B cell (primary cell): ENCODE measurements around the gene RASGRP2. TPM values are rescaled to one million over a fixed set of nuclear protein-coding genes. Genes with fewer than 3 reads are reported as not detected.
A peak's percentile ranks its signal among the peaks of the same experiment; 100 is the strongest.

Source experiments
- ATAC-seq: fragments of 200-7000 bp; cut with Tn5 transposase; one replicate; pipeline ENCODE4 v1.10.0; 2021; ENCODE audit warnings: low read depth, mild to moderate bottlenecking, moderate number of reproducible peaks, moderate library complexity
- CTCF ChIA-PET: fragments of 350-600 bp; sonication (Branson Sonifier 250); formaldehyde crosslinking; loops from one replicate; lab custom pipeline; 2021; ENCODE audit warnings: antibody characterized with exemption, inconsistent platforms; lab: Charles Lee
- POLR2A ChIA-PET: fragments of 350-600 bp; sonication (Branson Sonifier 250); formaldehyde crosslinking; loops from one replicate; lab custom pipeline; 2021; ENCODE audit warnings: antibody characterized with exemption; lab: Charles Lee
- DNase-seq: peaks from one replicate; pipeline ENCODE4 v3.0.0; 2013
- H2AFZ ChIP-seq: 2 replicates; pipeline ENCODE4 v1.6.1; 2012; ENCODE audit warnings: mild to moderate bottlenecking, low read depth, low read length; ENCODE audit not compliant: insufficient read depth, poor library complexity, severe bottlenecking
- H3K27ac ChIP-seq, 2 donors: 1 replicate in 1 of 2; 2 replicates in 1 of 2; pipeline ENCODE4 v1.5.1; 2012 to 2013; ENCODE audit warnings: low read length in 2 of 2, mild to moderate bottlenecking in 2 of 2, moderate library complexity in 1 of 2
- H3K27me3 ChIP-seq, 4 experiments: fragments of 200-600 bp in 1 of 4; sonication (generic) in 1 of 4; replicated peaks in 1 of 4; 1 replicate in 2 of 4; 2 replicates in 2 of 4; pipeline versions ENCODE4 v1.6.1 to v1.7.0; 2013 to 2016; ENCODE audit warnings: low read length in 3 of 4, mild to moderate bottlenecking in 2 of 4, mixed read lengths in 1 of 4, moderate library complexity in 1 of 4; ENCODE audit not compliant: insufficient read depth in 4 of 4, control insufficient read depth in 3 of 4; ENCODE audit errors: control extremely low read depth in 1 of 4
- H3K36me3 ChIP-seq, 2 experiments: replicated peaks in 1 of 2; 1 replicate in 1 of 2; 2 replicates in 1 of 2; pipeline versions ENCODE4 v1.6.1 to v1.7.1; 2013; ENCODE audit warnings: low read length in 1 of 2; ENCODE audit not compliant: insufficient read depth in 2 of 2, control insufficient read depth in 1 of 2; ENCODE audit errors: control extremely low read depth in 1 of 2, extremely low read depth in 1 of 2
- H3K4me1 ChIP-seq, 2 donors: fragments of 200-600 bp in 1 of 2; sonication (generic) in 1 of 2; 1 replicate in 1 of 2; 2 replicates in 1 of 2; pipeline versions ENCODE4 v1.5.1 to v1.6.1; 2013 to 2017; ENCODE audit warnings: low read length in 2 of 2; ENCODE audit not compliant: control insufficient read depth in 2 of 2, insufficient read depth in 2 of 2
- H3K4me2 ChIP-seq: replicated peaks from 2 replicates; pipeline ENCODE3; 2012; ENCODE audit warnings: mild to moderate bottlenecking, low read depth, low read length; ENCODE audit not compliant: poor library complexity, severe bottlenecking
- H3K4me3 ChIP-seq, 5 experiments: fragments of 200-600 bp in 1 of 5; sonication (generic) in 1 of 5; 1 replicate in 3 of 5; 2 replicates in 2 of 5; pipeline versions ENCODE4 v1.5.1 to v1.7.0; 2011 to 2016; ENCODE audit warnings: low read length in 4 of 5, mild to moderate bottlenecking in 4 of 5, low read depth in 2 of 5, control low read depth in 1 of 5, moderate library complexity in 1 of 5; ENCODE audit not compliant: insufficient read depth in 1 of 5; ENCODE audit errors: control extremely low read depth in 1 of 5, extremely low read depth in 1 of 5
- H3K79me2 ChIP-seq: fragments of 200-600 bp; sonication (generic); one replicate; pipeline ENCODE4 v1.6.0; 2016; ENCODE audit warnings: low read length; ENCODE audit not compliant: control insufficient read depth, insufficient read depth
- H3K9ac ChIP-seq: fragments of 200-600 bp; sonication (generic); 2 replicates; pipeline ENCODE4 v1.6.1; 2017; ENCODE audit warnings: mild to moderate bottlenecking, low read length, moderate library complexity
- H3K9me3 ChIP-seq, 3 donors: one replicate each; pipeline versions ENCODE4 v1.6.1 to v1.7.1; 2013; ENCODE audit warnings: low read length in 2 of 3; ENCODE audit not compliant: control insufficient read depth in 2 of 3, insufficient read depth in 1 of 3; ENCODE audit errors: control extremely low read depth in 1 of 3
- H4K20me1 ChIP-seq: 2 replicates; pipeline ENCODE4 v1.6.0; 2012; ENCODE audit warnings: mild to moderate bottlenecking, low read length; ENCODE audit not compliant: insufficient read depth, control insufficient read depth, poor library complexity, severe bottlenecking
- H3K27ac Mint-ChIP-seq: one replicate; pipeline ENCODE4 v1.8.0; 2021; ENCODE audit warnings: mixed read lengths
- H3K27me3 Mint-ChIP-seq: one replicate; pipeline ENCODE4 v1.8.0; 2021; ENCODE audit warnings: mixed read lengths
- H3K4me1 Mint-ChIP-seq: one replicate; pipeline ENCODE4 v1.8.0; 2021; ENCODE audit warnings: mixed read lengths
- H3K4me3 Mint-ChIP-seq: one replicate; pipeline ENCODE4 v1.8.0; 2021; ENCODE audit warnings: mixed read lengths
- H3K9me3 Mint-ChIP-seq: one replicate; pipeline ENCODE4 v1.8.0; 2022; ENCODE audit warnings: mixed read lengths; ENCODE audit not compliant: insufficient read depth
- EZH2 ChIP-seq: IDR thresholded peaks from 2 replicates; pipeline ENCODE4 v1.6.1; 2012; ENCODE audit warnings: borderline replicate concordance, low read depth, mild to moderate bottlenecking, moderate library complexity, low read length; ENCODE audit not compliant: insufficient read depth, poor library complexity, severe bottlenecking
- WGBS: methylation state at CpG from one replicate; pipeline ENCODE4 v1.1.5; 2013; ENCODE audit warnings: missing lambda C conversion rate; ENCODE audit not compliant: insufficient coverage; 5-methylcytosine and 5-hydroxymethylcytosine counted together
- intact Hi-C: fragments of 100-400 bp; cut with micrococcal nuclease; formaldehyde crosslinking; loops from one replicate; pipeline ENCODE4 v1.10.0; 2022
- polyA plus RNA-seq: library from polyadenylated mRNA; depleted of rRNA; stranded (reverse); fragments of >200 nt; gene quantifications from 2 replicates; pipeline ENCODE4 v1.2.3, GENCODE V29; 2012
- total RNA-seq, 2 donors: library from RNA; stranded (reverse); fragments of 120-200 nt in 1 of 2; gene quantifications; 1 replicate in 1 of 2; 2 replicates in 1 of 2; pipeline versions ENCODE4 v1.2.3 to v1.2.4, GENCODE V29; 2013 to 2022
- TF ChIP-seq, protein P1 (sequence below): fragments of 200-600 bp; IDR thresholded peaks from one replicate; pipeline ENCODE4 v1.8.0; 2022; ENCODE audit warnings: antibody characterized with exemption, mild to moderate bottlenecking

Gene RASGRP2
- total and polyA plus RNA-seq, 2 donors (not counting 1 experiment from before 2014, with no cell fraction given): 628 to 1,139 TPM

DNA sequence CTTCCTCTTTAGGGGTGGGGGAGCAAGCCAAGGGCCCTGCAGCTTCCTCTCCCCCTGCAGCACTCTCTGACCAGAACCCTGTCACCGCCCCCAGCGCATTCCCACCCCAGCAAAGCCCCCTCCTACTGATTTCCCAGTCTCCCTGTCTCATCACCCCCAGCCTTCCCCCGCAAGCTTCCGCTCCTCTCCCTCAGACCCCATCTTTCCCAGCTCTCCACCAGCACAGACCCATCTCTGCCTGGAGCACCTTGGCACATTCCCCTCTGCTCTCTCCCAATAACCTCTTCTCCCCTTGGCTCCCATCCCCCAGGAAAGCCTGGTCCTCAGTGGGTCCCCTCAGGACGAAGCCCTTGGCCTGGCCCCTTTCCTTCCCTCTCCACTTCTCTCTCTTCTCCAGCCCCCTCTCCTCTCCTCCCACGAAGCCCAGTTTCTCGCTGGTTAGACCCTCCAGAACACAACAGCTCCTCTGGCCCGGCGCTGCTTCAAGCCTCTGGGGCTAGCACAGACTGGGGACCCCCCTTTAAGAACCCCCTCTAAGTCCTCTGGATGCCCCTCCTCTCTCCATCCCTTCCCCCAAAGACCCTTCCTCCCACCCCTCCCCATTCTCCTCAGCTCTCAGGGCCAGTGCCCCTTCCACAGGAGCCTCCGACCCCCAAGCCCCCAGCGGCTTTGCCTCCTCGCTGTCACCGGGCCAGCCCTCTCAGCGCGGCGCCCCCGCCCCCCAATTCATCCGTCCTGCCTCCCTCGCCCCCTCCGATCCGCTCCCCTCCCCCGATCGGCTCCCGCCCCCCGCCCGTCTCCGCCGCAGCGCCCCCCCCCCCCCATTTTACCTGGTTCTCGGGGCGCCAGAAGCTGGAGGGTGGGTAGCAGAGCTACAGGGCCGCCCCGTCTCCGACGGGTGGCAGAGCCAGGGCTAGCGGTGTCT is 21.5 kb downstream of the RASGRP2 start:
- intact Hi-C loops: loop anchor here (1.0 to 5.0 kb wide), 3 partner anchors 20 to 275 kb away; no protein-coding TSS in a partner anchor
- H3K27ac Mint-ChIP-seq: no peak overlapping the region
- WGBS: 18% methylated on average over 14 of the region's 36 CpGs
- peaks cover 35% of the 10 kb centered on the region for H4K20me1 ChIP-seq
- ATAC-seq (no peak), DNase-seq (no peak)
- no peak overlapping the region for H3K9ac ChIP-seq
- TF ChIP-seq EZH2: no peak
- TF ChIP-seq, protein P1, sequence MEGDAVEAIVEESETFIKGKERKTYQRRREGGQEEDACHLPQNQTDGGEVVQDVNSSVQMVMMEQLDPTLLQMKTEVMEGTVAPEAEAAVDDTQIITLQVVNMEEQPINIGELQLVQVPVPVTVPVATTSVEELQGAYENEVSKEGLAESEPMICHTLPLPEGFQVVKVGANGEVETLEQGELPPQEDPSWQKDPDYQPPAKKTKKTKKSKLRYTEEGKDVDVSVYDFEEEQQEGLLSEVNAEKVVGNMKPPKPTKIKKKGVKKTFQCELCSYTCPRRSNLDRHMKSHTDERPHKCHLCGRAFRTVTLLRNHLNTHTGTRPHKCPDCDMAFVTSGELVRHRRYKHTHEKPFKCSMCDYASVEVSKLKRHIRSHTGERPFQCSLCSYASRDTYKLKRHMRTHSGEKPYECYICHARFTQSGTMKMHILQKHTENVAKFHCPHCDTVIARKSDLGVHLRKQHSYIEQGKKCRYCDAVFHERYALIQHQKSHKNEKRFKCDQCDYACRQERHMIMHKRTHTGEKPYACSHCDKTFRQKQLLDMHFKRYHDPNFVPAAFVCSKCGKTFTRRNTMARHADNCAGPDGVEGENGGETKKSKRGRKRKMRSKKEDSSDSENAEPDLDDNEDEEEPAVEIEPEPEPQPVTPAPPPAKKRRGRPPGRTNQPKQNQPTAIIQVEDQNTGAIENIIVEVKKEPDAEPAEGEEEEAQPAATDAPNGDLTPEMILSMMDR: no peak
- H3K9me3 Mint-ChIP-seq: no peaks in the 10 kb centered on the region
- ChIA-PET POLR2A (interaction anchor here (0.6 kb wide), 2 partner anchors 57 to 274 kb away, joined by 3 to 6 read pairs; no protein-coding TSS in a partner anchor), CTCF (interaction anchor here (0.9 to 3.2 kb wide), 7 partner anchors 9 to 273 kb away, joined by 3 to 15 read pairs (median 3); no protein-coding TSS in a partner anchor)
- no peaks in the 10 kb centered on the region for H3K79me2 ChIP-seq
- H3K4me1 Mint-ChIP-seq: peaks cover 24% of the 10 kb centered on the region
- no peaks in the 10 kb centered on the region for H3K9me3 ChIP-seq
- H3K27me3 ChIP-seq: peaks cover 0 to 45% (median 10%) of the 10 kb centered on the region in 4 experiments
- H3K27ac ChIP-seq: no peak overlapping the region
- H3K36me3 ChIP-seq: peaks cover 0 to 12% of the 10 kb centered on the region in 2 experiments
- peaks cover 13 to 23% of the 10 kb centered on the region in 2 donors for H3K4me1 ChIP-seq
- no peak overlapping the region for H3K4me2 ChIP-seq
- no peak overlapping the region for H2AFZ ChIP-seq
- H3K4me3 Mint-ChIP-seq: peak overlapping the region; percentile 59
- no peak overlapping the region for H3K4me3 ChIP-seq
- peaks cover 40% of the 10 kb centered on the region for H3K27me3 Mint-ChIP-seq
